Loucy (cell line): ENCODE measurements around the gene ARF4.
"Not testable (repeated sequence)": the region's sequence is repeated elsewhere in the genome, so short reads cannot be mapped to it uniquely, and the experiment has no call there.

ENCODE experiments used
- H2AFZ ChIP-seq: fragments of 200-600 bp; sonication (generic); 2 replicates; pipeline ENCODE4 v1.6.0; 2016; ENCODE audit warnings: antibody characterized with exemption, mild to moderate bottlenecking, low read length, moderate library complexity
- H3F3A ChIP-seq: fragments of 200-600 bp; 2 replicates; pipeline ENCODE4 v1.6.0; 2016; ENCODE audit warnings: antibody characterized with exemption, low read depth, mild to moderate bottlenecking
- H3K27me3 ChIP-seq: fragments of 200-600 bp; sonication (generic); 2 replicates; pipeline ENCODE4 v1.6.1; 2014; ENCODE audit warnings: low read length, mild to moderate bottlenecking; ENCODE audit not compliant: insufficient read depth, poor library complexity, severe bottlenecking
- H3K36me3 ChIP-seq: fragments of 200-600 bp; sonication (generic); 2 replicates; pipeline ENCODE4 v1.6.1; 2016; ENCODE audit warnings: low read length; ENCODE audit not compliant: insufficient read depth
- H3K4me1 ChIP-seq: fragments of 200-600 bp; sonication (generic); 2 replicates; pipeline ENCODE4 v1.5.1; 2014; ENCODE audit warnings: low read length, mild to moderate bottlenecking; ENCODE audit not compliant: insufficient read depth, poor library complexity, severe bottlenecking
- H3K4me2 ChIP-seq: fragments of 200-600 bp; sonication (generic); 2 replicates; pipeline ENCODE4 v1.6.0; 2014; ENCODE audit warnings: antibody characterized with exemption, low read length, low read depth, mild to moderate bottlenecking; ENCODE audit not compliant: poor library complexity, severe bottlenecking
- H3K4me3 ChIP-seq: fragments of 200-600 bp; sonication (generic); 2 replicates; pipeline ENCODE4 v1.5.1; 2014; ENCODE audit warnings: low read length, mild to moderate bottlenecking, mixed read lengths; ENCODE audit not compliant: poor library complexity, severe bottlenecking
- H3K79me2 ChIP-seq: fragments of 200-600 bp; sonication (generic); 2 replicates; pipeline ENCODE4 v1.6.1; 2014; ENCODE audit warnings: low read length; ENCODE audit not compliant: insufficient read depth
- H3K9ac ChIP-seq: fragments of 200-600 bp; sonication (generic); 2 replicates; pipeline ENCODE4 v1.6.0; 2014; ENCODE audit warnings: mild to moderate bottlenecking, low read depth, low read length, moderate library complexity; ENCODE audit not compliant: poor library complexity, severe bottlenecking
- H3K9me2 ChIP-seq: fragments of 200-600 bp; sonication (generic); replicated peaks from 2 replicates; pipeline ENCODE4 v1.6.1; 2016; ENCODE audit warnings: low read depth, low read length, mixed read lengths
- H3K9me3 ChIP-seq: fragments of 200-600 bp; sonication (generic); 2 replicates; pipeline ENCODE4 v1.6.1; 2014; ENCODE audit warnings: mild to moderate bottlenecking, antibody characterized with exemption, low read length, low read depth; ENCODE audit not compliant: insufficient read depth
- H4K20me1 ChIP-seq: fragments of 200-600 bp; sonication (generic); 2 replicates; pipeline ENCODE4 v1.6.0; 2014; ENCODE audit warnings: antibody characterized with exemption, low read length, mild to moderate bottlenecking; ENCODE audit not compliant: insufficient read depth, poor library complexity, severe bottlenecking
- EZH2phosphoT487 ChIP-seq: fragments of 200-600 bp; IDR thresholded peaks from 2 replicates; pipeline ENCODE4 v1.6.1; 2018; ENCODE audit warnings: antibody characterized with exemption, mild to moderate bottlenecking, moderate library complexity, borderline replicate concordance
- TF ChIP-seq, protein P1 (sequence below): fragments of 200-600 bp; sonication (generic); conservative IDR thresholded peaks from 2 replicates; pipeline ENCODE4 v1.5.1; 2014; ENCODE audit warnings: mild to moderate bottlenecking, antibody characterized with exemption, low read length

ARF4 gene

DNA sequence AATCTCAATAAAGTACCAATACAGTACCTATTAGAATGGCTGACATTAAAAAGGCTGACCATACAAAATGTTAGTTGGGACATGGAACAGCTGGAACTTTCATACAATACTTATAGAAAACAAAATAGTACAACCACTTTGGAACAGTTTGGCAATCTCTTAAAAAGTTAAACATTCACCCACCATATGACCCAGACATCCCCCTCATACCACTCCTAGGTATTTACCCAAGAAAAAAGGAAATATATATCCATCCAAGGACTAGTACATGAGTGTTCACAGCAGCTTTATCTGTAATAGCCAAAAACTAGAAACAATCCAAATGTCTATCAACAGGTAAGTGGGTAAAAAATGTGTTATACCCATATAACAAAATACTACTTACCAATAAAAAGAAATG is 25.2 kb upstream of the ARF4 start:
- Histone ChIP-seq H3K4me2 (no peak overlapping the region), H3K9me3 (no peaks in the 10 kb centered on the region), H4K20me1 (no peaks in the 10 kb centered on the region), H3K9ac (no peak overlapping the region), H2AFZ (no peak overlapping the region), H3K4me3 (no peak overlapping the region), H3F3A (no peaks in the 10 kb centered on the region), H3K36me3 (peaks cover 8% of the 10 kb centered on the region; the same call in 1 of the 2 replicates), H3K4me1 (no peaks in the 10 kb centered on the region), H3K27me3 (no peaks in the 10 kb centered on the region), H3K9me2 (no peaks in the 10 kb centered on the region), H3K79me2 (no peaks in the 10 kb centered on the region)
- TF ChIP-seq, protein P1, sequence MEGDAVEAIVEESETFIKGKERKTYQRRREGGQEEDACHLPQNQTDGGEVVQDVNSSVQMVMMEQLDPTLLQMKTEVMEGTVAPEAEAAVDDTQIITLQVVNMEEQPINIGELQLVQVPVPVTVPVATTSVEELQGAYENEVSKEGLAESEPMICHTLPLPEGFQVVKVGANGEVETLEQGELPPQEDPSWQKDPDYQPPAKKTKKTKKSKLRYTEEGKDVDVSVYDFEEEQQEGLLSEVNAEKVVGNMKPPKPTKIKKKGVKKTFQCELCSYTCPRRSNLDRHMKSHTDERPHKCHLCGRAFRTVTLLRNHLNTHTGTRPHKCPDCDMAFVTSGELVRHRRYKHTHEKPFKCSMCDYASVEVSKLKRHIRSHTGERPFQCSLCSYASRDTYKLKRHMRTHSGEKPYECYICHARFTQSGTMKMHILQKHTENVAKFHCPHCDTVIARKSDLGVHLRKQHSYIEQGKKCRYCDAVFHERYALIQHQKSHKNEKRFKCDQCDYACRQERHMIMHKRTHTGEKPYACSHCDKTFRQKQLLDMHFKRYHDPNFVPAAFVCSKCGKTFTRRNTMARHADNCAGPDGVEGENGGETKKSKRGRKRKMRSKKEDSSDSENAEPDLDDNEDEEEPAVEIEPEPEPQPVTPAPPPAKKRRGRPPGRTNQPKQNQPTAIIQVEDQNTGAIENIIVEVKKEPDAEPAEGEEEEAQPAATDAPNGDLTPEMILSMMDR = no peak
- TF ChIP-seq EZH2phosphoT487 = no peak

- Histone ChIP-seq H3K4me3 (no peak overlapping the region), H2AFZ (no peak overlapping the region), H3K9ac (no peak overlapping the region), H3K9me2 (no peaks in the 10 kb centered on the region), H3K79me2 (no peaks in the 10 kb centered on the region), H3K27me3 (no peaks in the 10 kb centered on the region), H3K36me3 (no peaks in the 10 kb centered on the region), H3F3A (no peaks in the 10 kb centered on the region), H3K4me1 (no peaks in the 10 kb centered on the region), H4K20me1 (no peaks in the 10 kb centered on the region), H3K4me2 (no peak overlapping the region), H3K9me3 (no peaks in the 10 kb centered on the region)
- no peak for TF ChIP-seq EZH2phosphoT487
- TF ChIP-seq, protein P1 = no peak
These were observed 20.6 kb upstream of the ARF4 start for GRCh38 chr3:57617739-57618138.

DNA sequence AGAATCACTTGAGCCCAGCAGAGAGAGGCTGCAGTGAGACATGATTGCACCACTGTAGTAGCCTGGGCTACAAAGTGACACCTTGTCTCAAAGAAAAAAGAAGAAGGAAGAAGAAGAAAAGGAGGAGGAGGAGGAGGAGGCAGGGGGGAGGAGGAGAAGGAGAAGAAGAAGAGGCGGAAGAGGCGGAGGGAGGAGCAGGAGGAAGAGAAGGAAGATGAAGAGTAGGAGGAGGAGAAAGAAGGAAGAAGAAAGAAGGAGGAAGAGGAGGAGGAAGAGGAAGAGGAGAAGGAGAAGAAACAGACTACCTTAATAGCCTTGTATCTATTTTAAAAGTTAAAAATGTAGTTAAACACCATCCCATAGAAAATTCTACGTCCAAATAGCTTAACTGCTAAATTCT is 19.1 kb upstream of the ARF4 start:
- Histone ChIP-seq H3K79me2 (no peaks in the 10 kb centered on the region), H3K9me3 (no peaks in the 10 kb centered on the region), H3K36me3 (no peaks in the 10 kb centered on the region), H3K9ac (no peak overlapping the region), H2AFZ (no peak overlapping the region), H3K4me2 (no peak overlapping the region), H3F3A (no peaks in the 10 kb centered on the region), H3K4me1 (no peaks in the 10 kb centered on the region), H3K9me2 (no peaks in the 10 kb centered on the region), H4K20me1 (no peaks in the 10 kb centered on the region), H3K4me3 (no peak overlapping the region), H3K27me3 (no peaks in the 10 kb centered on the region)
- TF ChIP-seq, protein P1 = no peak
- TF ChIP-seq EZH2phosphoT487 = no peak

DNA sequence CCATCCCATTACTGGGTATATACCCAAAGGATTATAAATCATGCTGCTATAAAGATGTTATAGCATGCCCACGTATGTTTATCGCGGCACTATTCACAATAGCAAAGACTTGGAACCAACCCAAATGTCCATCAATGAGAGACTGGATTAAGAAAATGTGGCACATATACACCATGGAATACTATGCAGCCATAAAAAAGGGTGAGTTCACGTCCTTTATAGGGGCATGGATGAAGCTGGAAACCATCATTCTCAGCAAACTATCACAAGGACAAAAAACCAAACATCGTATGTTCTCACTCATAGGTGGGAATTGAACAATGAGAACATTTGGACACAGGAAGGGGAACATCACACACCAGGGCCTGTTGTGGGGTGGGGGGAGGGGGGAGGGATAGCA is 14.7 kb upstream of the ARF4 start:
- not testable (repeated sequence) for H3K9ac ChIP-seq, H3K9me3 ChIP-seq, H2AFZ ChIP-seq, H3K4me1 ChIP-seq, H3K4me2 ChIP-seq, H3K9me2 ChIP-seq, H4K20me1 ChIP-seq, H3K79me2 ChIP-seq, H3K4me3 ChIP-seq, H3K27me3 ChIP-seq, H3K36me3 ChIP-seq, H3F3A ChIP-seq
